Activated B cell treated with CpG ODN at 0.5 μM for 24 hours (primary cell): ENCODE data around the gene GLTPD2. TPM values are rescaled to one million over a fixed set of nuclear protein-coding genes. Genes with fewer than 3 reads are reported as not detected.
"Not testable (repeated sequence)": the region's sequence is repeated elsewhere in the genome, so short reads cannot be mapped to it uniquely, and the experiment has no call there.

Source experiments
- ATAC-seq: fragments of 200-7000 bp; cut with Tn5 transposase; one replicate; pipeline ENCODE4 v1.10.0; 2021; ENCODE audit warnings: low read depth, mild to moderate bottlenecking, moderate library complexity
- CTCF ChIA-PET: fragments of 350-600 bp; sonication (Branson Sonifier 250); formaldehyde crosslinking; loops from one replicate; lab custom pipeline; 2021; ENCODE audit warnings: antibody characterized with exemption; lab: Charles Lee
- POLR2A ChIA-PET: fragments of 350-600 bp; sonication (Branson Sonifier 250); formaldehyde crosslinking; loops from one replicate; lab custom pipeline; 2021; ENCODE audit warnings: antibody characterized with exemption; lab: Charles Lee
- DNase-seq: peaks from one replicate; pipeline ENCODE4 v3.0.0; 2022
- H3K27ac Mint-ChIP-seq: one replicate; pipeline ENCODE4 v1.8.0; 2020; ENCODE audit warnings: mixed read lengths
- H3K27me3 Mint-ChIP-seq: one replicate; pipeline ENCODE4 v1.8.0; 2021; ENCODE audit warnings: mixed read lengths
- H3K36me3 Mint-ChIP-seq: one replicate; pipeline ENCODE4 v1.8.0; 2021; ENCODE audit warnings: low read depth, mixed read lengths
- H3K4me1 Mint-ChIP-seq: one replicate; pipeline ENCODE4 v1.8.0; 2021; ENCODE audit warnings: mixed read lengths
- H3K4me3 Mint-ChIP-seq: one replicate; pipeline ENCODE4 v1.8.0; 2020; ENCODE audit warnings: mild to moderate bottlenecking, mixed read lengths
- H3K9me3 Mint-ChIP-seq: one replicate; pipeline ENCODE4 v1.8.0; 2020; ENCODE audit warnings: mixed read lengths
- intact Hi-C: fragments of 100-400 bp; cut with micrococcal nuclease; formaldehyde crosslinking; loops from one replicate; pipeline ENCODE4 v1.15.1; 2024
- total RNA-seq: library from RNA; stranded (reverse); gene quantifications from 2 replicates; pipeline ENCODE4 v1.2.3, GENCODE V29; 2022
- TF ChIP-seq, protein P1 (sequence below): fragments of 200-600 bp; IDR thresholded peaks from one replicate; pipeline ENCODE4 v1.8.0; 2022; ENCODE audit warnings: antibody characterized with exemption, mild to moderate bottlenecking

Gene GLTPD2
- total RNA-seq, 1 donor from 2014 or later, result not detected

DNA sequence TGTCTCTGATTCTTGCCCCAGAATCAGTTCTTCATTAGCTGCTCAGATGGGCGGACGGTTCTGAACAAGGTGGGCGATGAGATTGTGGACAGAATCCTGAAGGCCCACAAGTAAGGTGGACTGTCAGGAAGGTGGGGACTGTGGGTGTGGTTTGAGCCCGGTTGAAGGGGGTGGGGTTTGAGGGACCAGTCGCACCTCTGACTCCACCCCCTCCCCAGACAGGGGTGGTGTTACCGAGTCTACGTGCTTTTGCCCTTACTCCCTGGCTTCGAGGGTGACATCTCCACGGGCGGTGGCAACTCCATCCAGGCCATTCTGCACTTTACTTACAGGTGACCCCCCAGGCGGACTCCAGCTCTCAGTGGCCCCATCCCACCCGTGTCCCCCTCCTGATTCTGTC is 29.5 kb downstream of the GLTPD2 start:
- ChIA-PET POLR2A (no interaction called here), CTCF (no interaction called here)
- TF ChIP-seq, protein P1, sequence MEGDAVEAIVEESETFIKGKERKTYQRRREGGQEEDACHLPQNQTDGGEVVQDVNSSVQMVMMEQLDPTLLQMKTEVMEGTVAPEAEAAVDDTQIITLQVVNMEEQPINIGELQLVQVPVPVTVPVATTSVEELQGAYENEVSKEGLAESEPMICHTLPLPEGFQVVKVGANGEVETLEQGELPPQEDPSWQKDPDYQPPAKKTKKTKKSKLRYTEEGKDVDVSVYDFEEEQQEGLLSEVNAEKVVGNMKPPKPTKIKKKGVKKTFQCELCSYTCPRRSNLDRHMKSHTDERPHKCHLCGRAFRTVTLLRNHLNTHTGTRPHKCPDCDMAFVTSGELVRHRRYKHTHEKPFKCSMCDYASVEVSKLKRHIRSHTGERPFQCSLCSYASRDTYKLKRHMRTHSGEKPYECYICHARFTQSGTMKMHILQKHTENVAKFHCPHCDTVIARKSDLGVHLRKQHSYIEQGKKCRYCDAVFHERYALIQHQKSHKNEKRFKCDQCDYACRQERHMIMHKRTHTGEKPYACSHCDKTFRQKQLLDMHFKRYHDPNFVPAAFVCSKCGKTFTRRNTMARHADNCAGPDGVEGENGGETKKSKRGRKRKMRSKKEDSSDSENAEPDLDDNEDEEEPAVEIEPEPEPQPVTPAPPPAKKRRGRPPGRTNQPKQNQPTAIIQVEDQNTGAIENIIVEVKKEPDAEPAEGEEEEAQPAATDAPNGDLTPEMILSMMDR, result no peak
- Mint-ChIP-seq H3K27ac (no peak overlapping the region), H3K36me3 (peaks cover 31% of the 10 kb centered on the region), H3K4me3 (no peak overlapping the region), H3K27me3 (no peaks in the 10 kb centered on the region), H3K4me1 (no peaks in the 10 kb centered on the region), H3K9me3 (no peaks in the 10 kb centered on the region)
- DNase-seq, result no peak
- intact Hi-C loops, result no loop called here
- no peak for ATAC-seq

DNA sequence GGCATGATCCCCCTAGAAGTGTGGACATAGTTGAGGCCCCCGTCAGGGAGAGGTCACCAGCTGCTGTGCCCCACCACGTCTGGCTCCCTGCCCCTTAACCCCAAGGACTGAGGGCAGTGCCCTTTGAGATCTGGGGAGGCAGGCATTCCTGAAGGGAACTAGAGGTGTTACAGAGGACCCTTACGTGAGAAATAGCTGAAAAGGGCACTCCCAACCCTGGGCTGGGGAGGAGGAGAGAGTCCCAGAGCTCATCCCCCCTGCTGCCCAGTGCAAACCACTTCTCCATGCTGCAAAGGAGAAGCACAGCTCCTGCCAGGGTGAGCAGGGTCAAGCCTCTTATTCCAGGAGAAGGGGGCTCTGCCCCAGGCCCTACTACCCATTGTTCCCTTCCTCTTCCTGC is 34.1 kb downstream of the GLTPD2 start:
- Mint-ChIP-seq H3K4me3 (no peak overlapping the region), H3K4me1 (no peaks in the 10 kb centered on the region), H3K36me3 (peaks cover 18% of the 10 kb centered on the region), H3K27ac (no peak overlapping the region), H3K27me3 (no peaks in the 10 kb centered on the region), H3K9me3 (no peaks in the 10 kb centered on the region)
- TF ChIP-seq, protein P1, result no peak
- ChIA-PET POLR2A (no interaction called here), CTCF (no interaction called here)
- intact Hi-C loops, result no loop called here
- no peak for ATAC-seq
- no peak for DNase-seq

DNA sequence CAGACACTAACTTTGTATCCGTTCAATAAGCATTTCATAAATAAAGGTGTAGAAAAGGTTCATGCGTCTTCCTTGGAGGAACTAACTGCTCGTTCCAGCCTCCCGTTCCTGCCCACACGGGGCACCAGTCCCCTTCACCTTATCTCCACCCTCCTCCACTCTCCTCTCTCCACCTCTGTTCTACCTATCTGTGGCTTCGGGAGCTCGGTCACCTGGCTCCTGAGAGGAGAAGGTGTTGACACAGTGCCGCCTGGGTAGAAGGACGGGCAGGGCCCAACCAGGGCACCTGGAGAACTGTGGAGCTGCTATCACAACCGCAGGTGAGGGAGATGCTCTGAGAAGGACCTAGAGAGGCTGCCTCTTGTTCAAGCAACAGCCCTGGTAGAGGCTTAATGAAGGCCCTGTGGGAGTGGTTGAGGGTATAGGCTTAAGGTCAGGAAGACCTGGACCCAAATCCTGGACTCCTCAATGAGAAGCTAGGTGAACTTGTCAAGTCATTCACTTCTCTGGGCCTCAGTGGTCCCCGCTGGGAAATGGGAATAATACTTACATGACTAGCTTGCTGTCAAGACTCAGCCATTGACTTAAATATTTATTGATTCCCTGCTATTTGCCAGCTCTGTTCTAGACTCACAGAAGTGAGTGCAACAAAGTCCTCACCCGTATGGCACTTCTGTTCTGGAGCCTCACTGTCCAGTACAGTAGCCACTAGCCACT is 34.8 kb downstream of the GLTPD2 start:
- H3K4me3 Mint-ChIP-seq, result no peak overlapping the region
- DNase-seq (no peak), ATAC-seq (no peak)
- no peaks in the 10 kb centered on the region for H3K9me3 Mint-ChIP-seq
- H3K27ac Mint-ChIP-seq, result no peak overlapping the region
- H3K27me3 Mint-ChIP-seq, result no peaks in the 10 kb centered on the region
- ChIA-PET CTCF (no interaction called here), POLR2A (no interaction called here)
- intact Hi-C loops, result no loop called here
- no peaks in the 10 kb centered on the region for H3K4me1 Mint-ChIP-seq
- TF ChIP-seq, protein P1, result no peak
- peaks cover 16% of the 10 kb centered on the region for H3K36me3 Mint-ChIP-seq

DNA sequence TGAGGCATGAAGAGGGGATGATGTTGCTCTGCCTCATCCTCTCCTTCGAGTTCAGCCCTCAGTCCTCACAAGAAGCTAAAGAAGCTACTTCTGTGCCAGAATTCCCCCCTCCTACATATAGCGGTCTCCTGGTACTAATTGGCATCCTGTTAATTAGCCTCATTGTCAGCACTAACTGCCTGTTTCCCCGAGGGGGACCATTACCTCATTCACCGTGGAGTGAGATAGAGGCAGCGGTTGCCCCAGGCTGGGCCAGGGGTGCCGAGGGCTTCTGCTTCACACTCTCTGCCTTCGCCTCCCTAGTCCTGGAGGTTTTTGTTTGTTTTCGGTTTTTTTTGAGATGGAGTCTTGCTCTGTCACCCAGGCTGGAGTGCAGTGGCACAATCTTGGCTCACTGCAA is 38.6 kb downstream of the GLTPD2 start:
- TF ChIP-seq, protein P1, result no peak
- Mint-ChIP-seq H3K4me1 (no peaks in the 10 kb centered on the region), H3K27ac (no peak overlapping the region), H3K36me3 (peaks cover 2% of the 10 kb centered on the region), H3K9me3 (no peaks in the 10 kb centered on the region), H3K27me3 (no peaks in the 10 kb centered on the region), H3K4me3 (no peak overlapping the region)
- no peak for DNase-seq
- ChIA-PET CTCF (no interaction called here), POLR2A (no interaction called here)
- intact Hi-C loops, result no loop called here
- ATAC-seq, result no peak

DNA sequence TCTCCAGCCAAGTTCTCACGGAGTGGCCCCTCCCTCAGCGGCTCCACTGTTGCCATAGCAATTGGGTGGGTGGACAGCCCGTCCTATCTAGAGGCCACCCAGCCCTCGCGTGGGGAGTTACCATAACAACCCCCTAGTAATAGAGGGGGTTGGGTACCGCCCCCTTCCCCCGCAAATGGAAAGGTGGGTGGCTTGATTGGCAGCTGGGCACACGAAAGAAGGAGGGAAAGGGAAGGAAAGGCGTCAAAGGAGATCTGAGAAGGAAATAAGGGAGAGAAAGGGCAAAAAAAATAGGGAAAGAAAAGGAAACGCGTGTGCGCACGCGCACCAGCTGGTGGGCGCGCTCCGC is 44.0 kb downstream of the GLTPD2 start:
- POLR2A ChIA-PET, result interaction anchor here (0.5 to 1.9 kb wide), 6 partner anchors 12 to 101 kb away, joined by 3 to 7 read pairs (median 3); partner anchors contain the start of gene PLD2
- peak; percentile 10 for ATAC-seq
- not testable (repeated sequence) for H3K9me3 Mint-ChIP-seq, DNase-seq, H3K27me3 Mint-ChIP-seq, H3K36me3 Mint-ChIP-seq
- CTCF ChIA-PET, result interaction anchor here (1.2 kb wide), 1 partner anchor 29 kb away, joined by 3 read pairs; no protein-coding TSS in a partner anchor
- intact Hi-C loops, result loop anchor here (1.0 kb wide), 5 partner anchors 37 to 690 kb away; partner anchors contain the start of genes ARRB2, CYB5D2, MED11 and PSMB6
- Mint-ChIP-seq H3K27ac (peak overlapping the region; percentile 96), H3K4me1 (peaks cover 28% of the 10 kb centered on the region), H3K4me3 (peak overlapping the region; percentile 94)
